WTC11 (cell line): ENCODE measurements around the gene SEPTIN8.

Experiments
- FOXJ3 ChIP-seq: sonication (generic); formaldehyde crosslinking; IDR thresholded peaks from 2 replicates; pipeline ENCODE4 v1.9.0; 2021; ENCODE audit warnings: missing genetic modification reagents, mild to moderate bottlenecking, borderline replicate concordance
- RELA ChIP-seq: sonication (generic); formaldehyde crosslinking; IDR thresholded peaks from 2 replicates; pipeline ENCODE4 v1.8.1; 2022; ENCODE audit warnings: missing genetic modification reagents, mild to moderate bottlenecking, borderline replicate concordance
- ZNF121 ChIP-seq: sonication (generic); formaldehyde crosslinking; IDR thresholded peaks from 2 replicates; pipeline ENCODE4 v1.8.0; 2023; ENCODE audit warnings: missing genetic modification reagents
- TF ChIP-seq, protein P1 (sequence below): fragments of 200-600 bp; IDR thresholded peaks from 2 replicates; pipeline ENCODE4 v1.8.0; 2022; ENCODE audit warnings: antibody characterized with exemption

DNA sequence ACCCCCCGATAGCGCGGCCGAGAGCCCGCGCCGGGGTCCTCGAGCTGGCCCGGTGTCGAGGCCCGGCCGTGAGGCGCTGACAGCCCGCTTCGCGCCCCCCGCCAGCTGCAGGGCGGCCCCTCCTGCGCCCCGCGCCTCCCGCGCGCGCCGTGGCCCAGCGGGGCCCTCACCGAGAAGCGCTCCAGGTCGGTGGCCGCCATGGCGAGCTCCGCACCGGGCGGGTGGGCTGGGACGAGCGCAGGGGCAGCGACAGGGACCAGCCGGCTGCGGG, 166 bp downstream of the SEPTIN8 start:
- no peak for TF ChIP-seq FOXJ3
- TF ChIP-seq, protein P1, sequence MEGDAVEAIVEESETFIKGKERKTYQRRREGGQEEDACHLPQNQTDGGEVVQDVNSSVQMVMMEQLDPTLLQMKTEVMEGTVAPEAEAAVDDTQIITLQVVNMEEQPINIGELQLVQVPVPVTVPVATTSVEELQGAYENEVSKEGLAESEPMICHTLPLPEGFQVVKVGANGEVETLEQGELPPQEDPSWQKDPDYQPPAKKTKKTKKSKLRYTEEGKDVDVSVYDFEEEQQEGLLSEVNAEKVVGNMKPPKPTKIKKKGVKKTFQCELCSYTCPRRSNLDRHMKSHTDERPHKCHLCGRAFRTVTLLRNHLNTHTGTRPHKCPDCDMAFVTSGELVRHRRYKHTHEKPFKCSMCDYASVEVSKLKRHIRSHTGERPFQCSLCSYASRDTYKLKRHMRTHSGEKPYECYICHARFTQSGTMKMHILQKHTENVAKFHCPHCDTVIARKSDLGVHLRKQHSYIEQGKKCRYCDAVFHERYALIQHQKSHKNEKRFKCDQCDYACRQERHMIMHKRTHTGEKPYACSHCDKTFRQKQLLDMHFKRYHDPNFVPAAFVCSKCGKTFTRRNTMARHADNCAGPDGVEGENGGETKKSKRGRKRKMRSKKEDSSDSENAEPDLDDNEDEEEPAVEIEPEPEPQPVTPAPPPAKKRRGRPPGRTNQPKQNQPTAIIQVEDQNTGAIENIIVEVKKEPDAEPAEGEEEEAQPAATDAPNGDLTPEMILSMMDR = no peak
- no peak for TF ChIP-seq RELA
- TF ChIP-seq ZNF121 (CRISPR knock-in tag) = no peak
